Neuronal stem cell (in vitro differentiated cells): ENCODE results near the gene LRRC74A.

Experiments
- DNase-seq: peaks from one replicate; pipeline ENCODE4 v3.0.0-alpha.2; 2013; ENCODE audit warnings: low spot score
- H2AFZ ChIP-seq: one replicate; pipeline ENCODE4 v1.6.1; 2013; ENCODE audit warnings: mild to moderate bottlenecking, low read length, inconsistent platforms
- H2AK5ac ChIP-seq: 2 replicates; pipeline ENCODE4 v1.6.1; 2013; ENCODE audit warnings: low read depth, mild to moderate bottlenecking, inconsistent platforms, low read length, moderate library complexity, mixed read lengths
- H2BK120ac ChIP-seq: 2 replicates; pipeline ENCODE4 v1.6.1; 2013; ENCODE audit warnings: low read depth, mild to moderate bottlenecking, inconsistent platforms, low read length, moderate library complexity, mixed read lengths
- H2BK12ac ChIP-seq: one replicate; pipeline ENCODE4 v1.6.1; 2013; ENCODE audit warnings: low read length, inconsistent platforms
- H2BK15ac ChIP-seq: 2 replicates; pipeline ENCODE4 v1.6.1; 2013; ENCODE audit warnings: mild to moderate bottlenecking, low read length, inconsistent platforms, mixed read lengths
- H2BK5ac ChIP-seq: one replicate; pipeline ENCODE4 v1.6.1; 2013; ENCODE audit warnings: inconsistent platforms, mild to moderate bottlenecking, low read length, moderate library complexity
- H3K14ac ChIP-seq: one replicate; pipeline ENCODE4 v1.6.1; 2013; ENCODE audit warnings: low read length, inconsistent platforms
- H3K18ac ChIP-seq: 2 replicates; pipeline ENCODE4 v1.6.1; 2013; ENCODE audit warnings: low read length, inconsistent platforms
- H3K23ac ChIP-seq: 2 replicates; pipeline ENCODE4 v1.6.1; 2013; ENCODE audit warnings: low read depth, mild to moderate bottlenecking, mixed read lengths, low read length, inconsistent platforms; ENCODE audit not compliant: poor library complexity
- H3K27ac ChIP-seq: replicated peaks from 3 replicates; pipeline ENCODE4 v1.5.1; 2013; ENCODE audit warnings: low read length, inconsistent platforms
- H3K27me3 ChIP-seq, 3 experiments: 2 replicates each; pipeline ENCODE4 v1.6.1; 2013; ENCODE audit warnings: low read length in 3 of 3, mild to moderate bottlenecking in 2 of 3, inconsistent platforms in 1 of 3, low read depth in 1 of 3, mixed read lengths in 1 of 3, moderate library complexity in 1 of 3; ENCODE audit not compliant: control insufficient read depth in 3 of 3, insufficient read depth in 3 of 3
- H3K36me3 ChIP-seq, 2 donors: replicated peaks in 1 of 2; 2 replicates each; pipeline ENCODE4 v1.6.1; 2013; ENCODE audit warnings: low read length in 2 of 2; ENCODE audit not compliant: control insufficient read depth in 2 of 2, insufficient read depth in 2 of 2
- H3K4ac ChIP-seq: 2 replicates; pipeline ENCODE4 v1.6.1; 2013; ENCODE audit warnings: inconsistent platforms, mild to moderate bottlenecking, low read length, moderate library complexity
- H3K4me1 ChIP-seq, 2 donors: 1 replicate in 1 of 2; 2 replicates in 1 of 2; pipeline ENCODE4 v1.6.1; 2013; ENCODE audit warnings: low read length in 2 of 2, low read depth in 1 of 2; ENCODE audit not compliant: control insufficient read depth in 2 of 2, insufficient read depth in 1 of 2
- H3K4me2 ChIP-seq: one replicate; pipeline ENCODE4 v1.6.1; 2013; ENCODE audit warnings: mild to moderate bottlenecking, low read length, inconsistent platforms; ENCODE audit not compliant: insufficient read depth, poor library complexity, severe bottlenecking
- H3K4me3 ChIP-seq, 2 donors: 2 replicates each; pipeline ENCODE4 v1.5.1; 2013; ENCODE audit warnings: low read length in 2 of 2, mild to moderate bottlenecking in 2 of 2, inconsistent platforms in 1 of 2, moderate library complexity in 1 of 2
- H3K79me1 ChIP-seq: one replicate; pipeline ENCODE4 v1.6.1; 2013; ENCODE audit warnings: low read depth, mild to moderate bottlenecking, inconsistent platforms, low read length, moderate library complexity
- H3K9ac ChIP-seq: one replicate; pipeline ENCODE4 v1.6.1; 2013; ENCODE audit warnings: mild to moderate bottlenecking, low read depth, low read length, inconsistent platforms; ENCODE audit not compliant: poor library complexity
- H3K9me3 ChIP-seq, 2 donors: replicated peaks in 1 of 2; 2 replicates each; pipeline versions ENCODE3 to v1.6.1; 2013; ENCODE audit warnings: low read length in 2 of 2, mild to moderate bottlenecking in 2 of 2, inconsistent platforms in 1 of 2, low read depth in 1 of 2, mixed read lengths in 1 of 2, moderate library complexity in 1 of 2; ENCODE audit not compliant: control insufficient read depth in 2 of 2, insufficient read depth in 1 of 2
- H4K8ac ChIP-seq: one replicate; pipeline ENCODE4 v1.6.1; 2013; ENCODE audit warnings: low read depth, mild to moderate bottlenecking, inconsistent platforms, low read length, moderate library complexity
- H4K91ac ChIP-seq: one replicate; pipeline ENCODE4 v1.6.1; 2013; ENCODE audit warnings: low read length, low read depth, mild to moderate bottlenecking, inconsistent platforms; ENCODE audit not compliant: poor library complexity
- WGBS, 2 donors: extraction: QIAGEN DNeasy Blood & Tissue Kit; methylation state at CpG; one replicate each; pipeline ENCODE4 v1.1.7; 2013; ENCODE audit warnings: missing lambda C conversion rate in 2 of 2, mixed read lengths in 1 of 2; ENCODE audit not compliant: insufficient read length in 2 of 2, insufficient replicate concordance in 1 of 2; ENCODE audit errors: extremely low coverage in 2 of 2; 5-methylcytosine and 5-hydroxymethylcytosine counted together

Gene LRRC74A

DNA sequence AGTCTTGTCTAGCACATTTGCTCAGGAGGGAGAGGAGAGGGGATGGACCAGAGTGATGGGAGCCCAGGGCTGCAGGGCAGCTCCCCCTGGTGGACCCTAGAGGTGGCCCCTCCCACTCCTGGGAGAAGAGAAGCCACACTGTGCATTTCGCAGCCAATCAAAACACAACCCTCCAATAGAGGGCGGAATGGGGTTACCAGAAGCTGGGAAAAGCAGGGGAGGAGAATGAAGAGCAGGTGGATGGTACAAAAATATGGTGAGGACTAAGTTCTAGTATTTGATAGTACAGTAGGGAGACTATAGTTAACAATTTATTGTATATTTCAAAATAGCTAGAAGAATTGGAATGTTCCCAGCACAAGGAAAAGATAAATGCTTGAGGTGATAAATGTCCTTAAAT, 41.3 kb upstream of the LRRC74A start:
- H3K4me2 ChIP-seq, result no peak overlapping the region
- no peaks in the 10 kb centered on the region for H3K27me3 ChIP-seq
- H3K9me3 ChIP-seq, result no peaks in the 10 kb centered on the region
- no peak overlapping the region for H2BK15ac ChIP-seq
- no peaks in the 10 kb centered on the region for H3K79me1 ChIP-seq
- no peak overlapping the region for H3K9ac ChIP-seq
- H2BK120ac ChIP-seq, result no peak overlapping the region
- no peak overlapping the region for H2BK5ac ChIP-seq
- no peak overlapping the region for H3K18ac ChIP-seq
- H4K91ac ChIP-seq, result no peak overlapping the region
- H4K8ac ChIP-seq, result no peak overlapping the region
- H3K14ac ChIP-seq, result no peak overlapping the region
- no peak overlapping the region for H2BK12ac ChIP-seq
- H3K36me3 ChIP-seq, result peaks cover 32 to 84% of the 10 kb centered on the region in 2 donors
- peak; percentile 79 for DNase-seq
- no peak overlapping the region for H3K4me3 ChIP-seq
- H2AFZ ChIP-seq, result no peak overlapping the region
- H3K23ac ChIP-seq, result no peak overlapping the region
- no peak overlapping the region for H3K27ac ChIP-seq
- WGBS, 2 donors, result no CpG with 5 or more reads among the region's 2 CpGs
- H2AK5ac ChIP-seq, result no peak overlapping the region
- peaks cover 0 to 2% of the 10 kb centered on the region in 2 donors for H3K4me1 ChIP-seq
- no peak overlapping the region for H3K4ac ChIP-seq

DNA sequence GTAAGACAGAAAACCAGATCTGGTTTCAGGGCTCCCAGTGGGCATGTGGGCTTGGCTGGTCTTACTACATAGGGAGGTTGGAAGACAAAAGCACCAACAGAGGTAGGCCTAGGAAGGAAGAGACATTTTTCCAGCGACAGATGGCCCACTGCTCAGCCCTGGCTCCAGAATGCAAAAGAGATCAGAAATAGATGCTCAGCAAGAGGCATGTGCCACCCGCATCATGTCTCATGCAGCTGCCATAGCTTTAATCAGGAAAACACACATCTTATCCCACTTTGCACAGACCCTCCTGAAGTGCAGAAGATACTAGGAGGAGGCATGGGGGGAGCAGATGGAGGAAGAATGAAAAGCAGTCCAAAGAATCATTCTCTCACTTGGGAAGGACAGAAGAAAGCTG, 39.6 kb upstream of the LRRC74A start:
- H3K23ac ChIP-seq, result no peak overlapping the region
- peaks cover 0 to 2% of the 10 kb centered on the region in 2 donors for H3K4me1 ChIP-seq
- no CpG with 5 or more reads among the region's 2 CpGs for WGBS, 2 donors
- H2AFZ ChIP-seq, result no peak overlapping the region
- H3K9me3 ChIP-seq, result peaks cover 0 to 5% of the 10 kb centered on the region in 2 donors
- H3K36me3 ChIP-seq, result peaks cover 39 to 87% of the 10 kb centered on the region in 2 donors
- H3K4me3 ChIP-seq, result no peak overlapping the region
- no peak overlapping the region for H3K14ac ChIP-seq
- H2BK5ac ChIP-seq, result no peak overlapping the region
- H4K8ac ChIP-seq, result no peak overlapping the region
- no peaks in the 10 kb centered on the region for H3K27me3 ChIP-seq
- H3K27ac ChIP-seq, result no peak overlapping the region
- H2BK120ac ChIP-seq, result no peak overlapping the region
- H2AK5ac ChIP-seq, result no peak overlapping the region
- H2BK15ac ChIP-seq, result no peak overlapping the region
- H4K91ac ChIP-seq, result no peak overlapping the region
- H3K79me1 ChIP-seq, result no peaks in the 10 kb centered on the region
- no peak overlapping the region for H3K4ac ChIP-seq
- no peak for DNase-seq
- H3K9ac ChIP-seq, result no peak overlapping the region
- H3K4me2 ChIP-seq, result no peak overlapping the region
- H3K18ac ChIP-seq, result no peak overlapping the region
- H2BK12ac ChIP-seq, result no peak overlapping the region

DNA sequence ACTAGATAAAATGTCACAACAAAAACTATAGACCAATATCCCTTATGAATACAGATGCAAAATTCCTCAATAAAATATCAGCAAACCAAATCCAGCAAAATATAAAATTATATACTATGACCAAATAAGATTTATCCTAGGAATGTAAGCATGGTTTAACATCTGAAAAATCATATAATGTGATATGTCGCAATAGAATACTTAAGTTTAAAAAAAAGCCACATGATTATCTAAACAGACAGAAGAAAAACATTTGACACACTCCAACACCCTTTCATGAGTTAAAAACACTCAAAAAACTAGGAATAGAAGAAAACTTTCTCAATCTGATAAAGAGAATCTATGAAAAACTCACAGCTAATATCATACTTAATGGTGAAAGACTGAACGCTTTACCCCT, 33.8 kb upstream of the LRRC74A start:
- Histone ChIP-seq H3K4me1 (no peaks in the 10 kb centered on the region), H4K91ac (no peak overlapping the region), H2BK15ac (no peak overlapping the region), H3K27ac (no peak overlapping the region), H3K79me1 (no peaks in the 10 kb centered on the region), H3K4ac (no peak overlapping the region), H3K9me3 (peaks cover 0 to 14% of the 10 kb centered on the region in 2 donors), H2AK5ac (no peak overlapping the region), H2AFZ (no peak overlapping the region), H2BK12ac (no peak overlapping the region), H3K4me3 (no peak overlapping the region), H2BK120ac (no peak overlapping the region), H3K36me3 (peaks cover 29 to 72% of the 10 kb centered on the region in 2 donors), H4K8ac (no peak overlapping the region), H3K14ac (no peak overlapping the region), H3K23ac (no peak overlapping the region), H3K9ac (no peak overlapping the region), H2BK5ac (no peak overlapping the region), H3K18ac (no peak overlapping the region), H3K27me3 (no peaks in the 10 kb centered on the region), H3K4me2 (no peak overlapping the region)
- no peak for DNase-seq
- WGBS, 2 donors, result no CpG with 5 or more reads among the region's 2 CpGs

DNA sequence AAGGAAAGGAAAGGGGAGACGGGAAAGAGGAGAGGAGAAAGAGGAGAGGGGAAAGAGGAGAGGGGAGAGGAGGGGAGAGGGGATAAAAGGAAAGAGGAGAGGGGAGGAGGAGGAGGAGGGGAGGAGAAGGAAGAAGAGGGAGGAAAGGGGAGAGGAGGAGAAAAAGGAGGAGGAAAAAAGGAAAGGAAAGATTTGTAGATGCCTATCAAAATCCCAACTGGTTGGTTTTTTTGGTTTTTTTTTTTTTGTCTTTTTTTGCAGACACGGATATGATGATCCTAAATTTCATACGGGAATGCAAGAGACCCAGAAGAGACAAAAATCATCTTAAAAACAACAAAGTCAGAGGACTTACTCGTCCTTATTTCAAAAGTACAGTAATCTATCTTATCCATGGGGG, 32.9 kb upstream of the LRRC74A start:
- Histone ChIP-seq H3K27ac (no peak overlapping the region), H3K18ac (no peak overlapping the region), H2AFZ (no peak overlapping the region), H3K4me2 (no peak overlapping the region), H4K91ac (no peak overlapping the region), H3K9me3 (peaks cover 0 to 14% of the 10 kb centered on the region in 2 donors), H2AK5ac (no peak overlapping the region), H3K79me1 (no peaks in the 10 kb centered on the region), H2BK5ac (no peak overlapping the region), H3K4ac (no peak overlapping the region), H3K23ac (no peak overlapping the region), H3K4me1 (no peaks in the 10 kb centered on the region), H3K27me3 (no peaks in the 10 kb centered on the region), H3K14ac (no peak overlapping the region), H2BK120ac (no peak overlapping the region), H4K8ac (no peak overlapping the region), H2BK15ac (no peak overlapping the region), H3K36me3 (peaks cover 24 to 72% of the 10 kb centered on the region in 2 donors), H2BK12ac (no peak overlapping the region), H3K9ac (no peak overlapping the region), H3K4me3 (no peak overlapping the region)
- no CpG with 5 or more reads among the region's 4 CpGs for WGBS, 2 donors
- DNase-seq, result no peak
